Glomerular endothelial cell (primary cell): ENCODE results near the gene ASB8. TPM values are rescaled to one million over a fixed set of nuclear protein-coding genes. Genes with fewer than 3 reads are reported as not detected.
"Not testable (repeated sequence)": the region's sequence is repeated elsewhere in the genome, so short reads cannot be mapped to it uniquely, and the experiment has no call there.

Experiments
- DNase-seq: peaks from one replicate; pipeline ENCODE4 v3.0.0-alpha.2; 2011; ENCODE audit warnings: low read depth, low spot score; ENCODE audit errors: extremely low read depth
- total RNA-seq: library from RNA; depleted of rRNA; stranded (reverse); fragments of >200 nt; gene quantifications from 2 replicates; pipeline ENCODE4 v1.2.3, GENCODE V29; 2015

ASB8 gene
- total RNA-seq, 1 donor from 2014 or later, result 22.6 TPM

GRCh38 chr12:48183091-48183875, 26.0 kb upstream of the ASB8 start, which contains the start of gene CCDC184:
Gene CCDC184 (plus strand): TSS chr12:48183644. CDS start chr12:48184123, 479 bp downstream.
- DNase-seq, result no peak

DNA sequence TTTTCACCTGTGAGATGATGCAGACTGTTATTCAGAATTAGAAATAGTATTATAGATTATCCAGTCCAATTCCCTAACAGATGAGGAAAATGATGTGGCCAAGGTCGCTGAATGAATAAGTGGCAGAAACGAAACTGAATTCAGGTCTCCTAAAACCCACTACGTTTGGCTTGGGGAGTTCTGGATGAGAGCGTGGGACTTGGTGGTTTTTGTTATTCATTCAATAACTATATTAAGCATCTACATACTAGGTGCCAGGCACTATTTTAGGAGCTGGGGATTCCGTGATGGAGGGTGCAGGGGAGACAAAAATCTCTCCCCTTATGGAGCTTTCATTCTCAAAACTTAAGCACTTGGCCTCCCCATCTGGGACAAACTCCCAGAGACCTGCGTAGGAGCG, 25.3 kb upstream of the ASB8 start:
- no peak for DNase-seq

- DNase-seq, result no peak
Observed at GRCh38 chr12:48180857-48181495, 23.7 kb upstream of the ASB8 start.

- DNase-seq, result no peak
Observed at GRCh38 chr12:48180424-48180823, 23.1 kb upstream of the ASB8 start.

- DNase-seq, result no peak
Observed at GRCh38 chr12:48179466-48179865, 22.2 kb upstream of the ASB8 start.

DNA sequence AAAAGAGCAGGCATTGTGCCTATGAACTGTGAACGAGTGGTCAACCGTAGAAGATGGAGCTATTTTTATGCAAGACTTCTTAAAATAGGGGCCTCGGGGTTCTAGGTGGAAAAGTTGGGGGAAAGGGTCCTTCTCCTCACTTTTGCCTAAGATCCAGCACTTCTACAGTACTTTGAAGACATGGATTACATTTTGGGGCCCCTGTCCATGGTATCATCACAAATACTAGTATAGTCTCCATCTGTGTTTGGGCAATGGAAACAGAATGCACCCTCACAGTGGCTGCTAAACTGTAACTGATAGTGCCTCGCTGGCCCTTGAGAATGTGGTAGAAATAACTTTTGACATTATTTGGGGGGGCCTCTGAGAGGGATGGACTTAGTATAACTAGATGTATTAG, 20.7 kb upstream of the ASB8 start:
- DNase-seq, result no peak

GRCh38 chr12:48176417-48176751, 19.1 kb upstream of the ASB8 start:
- no peak for DNase-seq

DNA sequence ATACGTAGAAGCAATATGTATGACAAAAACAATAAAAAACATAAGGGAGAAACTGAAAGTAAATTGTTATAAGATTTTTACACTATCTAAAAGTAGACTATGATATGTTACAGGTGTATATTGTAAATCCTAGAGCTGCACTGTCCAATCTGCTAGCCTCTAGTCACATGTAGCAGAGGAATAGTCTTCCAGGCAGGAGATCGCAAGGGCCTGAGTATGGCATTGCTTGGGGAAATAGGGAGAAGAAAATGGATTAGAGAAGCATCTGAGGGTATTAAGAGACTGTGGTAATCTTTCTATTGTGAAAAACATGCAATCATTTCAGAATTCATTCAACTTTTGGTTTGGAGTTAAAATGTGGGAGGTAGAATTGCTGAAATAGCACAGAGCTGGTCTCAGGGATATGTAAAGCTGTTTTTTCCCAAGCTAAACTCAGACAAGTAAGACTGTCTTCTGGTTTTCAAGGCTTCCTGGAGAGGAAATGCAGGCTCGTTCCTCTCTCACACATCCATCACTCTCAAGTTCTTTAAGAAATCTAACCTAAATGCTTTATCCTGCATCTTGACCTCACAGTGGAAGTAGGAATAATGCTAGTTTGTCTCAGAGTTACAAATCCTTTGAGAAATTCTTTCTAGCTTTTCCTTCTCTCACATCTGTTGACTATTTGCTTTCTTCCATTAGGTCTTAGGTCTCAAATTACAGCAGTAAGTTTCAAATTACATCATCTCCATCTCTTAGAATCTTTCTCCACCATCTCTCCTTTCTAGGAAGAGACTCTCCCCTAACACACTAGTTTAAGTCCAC, 18.5 kb upstream of the ASB8 start:
- no peak for DNase-seq

DNA sequence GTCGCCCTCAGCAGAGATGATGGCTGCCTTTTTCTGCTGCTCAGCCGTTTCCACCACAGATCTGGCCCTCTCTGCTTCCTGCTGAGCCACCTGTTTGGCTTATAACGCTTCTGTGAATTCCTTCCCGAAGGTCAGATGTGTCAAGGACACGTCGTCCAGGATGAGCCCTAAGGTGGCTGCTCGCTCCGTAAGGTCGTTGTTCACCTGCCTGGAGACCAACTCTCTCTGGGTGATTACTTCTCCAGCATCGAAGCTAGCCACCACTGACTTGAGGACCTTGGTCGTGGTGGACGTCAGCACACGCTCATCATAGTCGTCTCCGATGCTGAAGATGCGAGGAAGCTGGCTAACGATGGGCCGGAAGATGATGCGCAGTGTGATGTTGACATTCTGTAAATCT, 11.7 kb upstream of the ASB8 start:
- DNase-seq, result no peak

GRCh38 chr12:48165089-48165981, 8.0 kb upstream of the ASB8 start:
- DNase-seq, result no peak

DNA sequence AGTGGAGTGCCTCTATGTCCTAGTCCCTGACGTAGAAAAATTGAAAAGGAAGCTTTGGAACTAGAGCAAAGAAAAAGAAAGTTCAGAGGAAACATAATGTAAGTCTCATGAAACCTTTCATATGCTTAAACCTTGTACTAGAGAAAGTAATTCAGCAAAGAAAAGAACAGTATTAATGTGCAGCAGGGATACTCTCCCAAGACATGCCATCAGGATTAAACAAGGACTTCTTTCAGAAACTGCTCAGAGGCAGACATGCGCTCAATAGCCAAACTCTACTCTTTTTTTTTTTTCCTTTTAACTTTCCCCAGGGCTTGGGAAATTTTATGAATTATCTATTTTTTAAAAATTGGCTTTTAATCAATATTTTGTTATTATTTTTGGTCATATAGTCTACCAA, 7.1 kb upstream of the ASB8 start:
- no peak for DNase-seq

DNA sequence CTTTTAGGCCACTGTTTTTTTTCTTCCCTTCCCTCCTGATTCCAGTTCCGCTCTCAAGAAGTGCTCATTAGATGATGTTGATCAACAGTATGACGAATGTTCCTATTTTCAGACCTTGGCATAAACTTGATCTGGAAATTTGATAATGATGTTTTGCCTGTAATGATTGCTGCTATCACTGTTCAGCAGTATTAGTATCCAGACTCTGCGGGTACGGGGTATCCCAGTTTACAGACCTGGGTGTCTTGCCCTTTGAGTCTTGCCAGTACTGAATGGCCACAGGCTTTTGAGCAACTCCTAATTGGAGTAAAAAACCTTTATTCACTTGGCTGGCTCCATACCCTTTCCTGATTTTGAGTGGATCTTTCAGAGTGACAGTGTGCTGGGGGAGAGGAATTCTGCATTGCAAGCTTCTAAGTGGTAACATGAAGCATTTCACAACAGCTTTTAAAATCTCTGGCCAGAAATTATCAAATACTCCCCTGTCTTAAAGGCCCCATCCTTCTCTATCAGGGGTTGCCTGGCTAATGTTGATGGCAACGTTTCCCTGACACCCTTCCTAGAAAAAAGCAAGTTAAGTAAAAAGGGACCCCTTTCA, 5.9 kb upstream of the ASB8 start:
- no peak for DNase-seq

DNA sequence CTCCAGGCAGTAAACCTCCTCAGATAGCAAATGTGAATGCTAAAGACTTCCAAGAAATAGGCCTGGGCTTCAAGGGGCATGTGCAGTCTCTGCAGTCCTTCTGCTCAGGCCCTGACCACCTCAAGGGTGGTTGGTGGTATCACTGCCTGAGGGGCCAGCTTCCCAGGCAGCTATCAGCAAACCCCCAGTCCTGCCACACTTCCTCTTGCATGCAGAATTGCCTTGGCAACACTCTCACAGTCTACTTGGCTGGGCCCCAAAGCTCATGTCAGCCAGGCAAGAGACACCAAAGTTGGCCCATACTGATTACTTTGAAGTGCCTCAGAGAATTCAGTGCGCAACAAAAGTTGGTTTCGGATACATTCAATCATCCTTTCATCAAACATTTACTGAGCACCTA, 3.5 kb upstream of the ASB8 start:
- DNase-seq, result no peak

- no peak for DNase-seq
Observed at GRCh38 chr12:48160046-48160445, 2.7 kb upstream of the ASB8 start.

- no peak for DNase-seq
Observed at GRCh38 chr12:48157889-48158370, 615 bp upstream of the ASB8 start.

- no peak for DNase-seq
Observed at GRCh38 chr12:48156652-48157017, 680 bp downstream of the ASB8 start.

GRCh38 chr12:48155786-48156185, 1.5 kb downstream of the ASB8 start:
- not testable (repeated sequence) for DNase-seq

DNA sequence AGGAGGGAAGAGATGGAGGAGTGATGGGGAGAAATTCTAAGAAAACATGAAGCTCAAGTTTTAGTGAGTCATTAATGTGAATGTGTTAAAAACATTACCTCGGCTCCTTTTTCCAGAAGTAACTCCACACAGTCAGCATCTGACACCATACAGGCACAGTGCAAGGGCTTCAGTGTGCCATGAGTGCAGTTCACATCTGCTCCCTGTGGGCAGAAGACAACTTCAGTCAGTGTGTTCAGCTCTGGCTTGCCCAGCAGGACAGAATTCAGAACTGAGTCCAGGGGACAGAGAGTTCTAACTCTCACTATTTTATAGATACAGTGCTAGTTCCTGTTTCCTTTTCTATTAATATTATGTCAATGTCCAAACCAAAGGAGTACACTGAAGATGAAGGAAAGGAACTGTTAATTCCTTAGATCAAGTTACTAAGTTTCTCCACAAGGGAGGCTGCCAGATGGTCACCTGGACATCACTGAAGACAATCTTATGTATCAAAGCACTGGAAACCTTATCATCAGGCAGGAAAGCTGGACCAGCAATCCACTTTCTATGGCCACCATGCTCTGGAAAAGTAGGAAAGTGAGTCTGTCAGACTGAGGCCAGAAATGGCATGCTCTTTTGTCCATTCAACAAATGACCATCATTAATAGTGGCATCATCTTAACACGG, 6.1 kb downstream of the ASB8 start:
- DNase-seq, result no peak

DNA sequence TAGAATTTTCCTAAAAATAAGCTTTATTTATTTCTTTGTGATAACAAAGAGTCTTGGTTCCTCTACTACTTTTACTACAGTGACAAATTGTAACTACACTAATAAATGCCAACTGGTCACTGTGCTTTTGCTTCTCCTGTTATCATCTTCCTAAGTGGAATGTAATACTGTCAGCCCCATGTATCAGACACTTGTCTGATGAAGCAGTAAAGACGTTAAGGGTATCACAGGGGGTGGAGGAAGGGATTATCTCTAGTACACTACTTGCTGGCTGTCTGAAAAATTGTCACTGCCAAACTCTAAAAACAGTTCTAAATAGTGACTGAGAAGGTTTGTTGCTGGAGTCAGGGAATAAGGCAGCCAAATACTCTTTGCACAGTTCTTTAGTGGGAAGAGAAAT, 11.3 kb downstream of the ASB8 start:
- DNase-seq, result no peak

GRCh38 chr12:48143898-48144297, 13.4 kb downstream of the ASB8 start:
- DNase-seq, result no peak
